Mesenchymal stem cell (in vitro differentiated cells and primary cell): ENCODE results near the gene RIPK4.

Experiments
- DNase-seq: peaks from one replicate; pipeline ENCODE4 v3.0.0-alpha.2; 2013
- H2AFZ ChIP-seq: one replicate; pipeline ENCODE4 v1.6.1; 2013; ENCODE audit warnings: low read depth, mild to moderate bottlenecking, control low read depth, inconsistent platforms, low read length, moderate library complexity
- H2AK5ac ChIP-seq: 2 replicates; pipeline ENCODE4 v1.6.1; 2013; ENCODE audit warnings: low read length, moderate library complexity, mild to moderate bottlenecking, inconsistent platforms; ENCODE audit not compliant: severe bottlenecking
- H2BK120ac ChIP-seq: one replicate; pipeline ENCODE4 v1.6.1; 2013; ENCODE audit warnings: low read depth, mild to moderate bottlenecking, inconsistent platforms, low read length, moderate library complexity
- H2BK12ac ChIP-seq, 2 experiments: one replicate each; pipeline ENCODE4 v1.6.1; 2013; ENCODE audit warnings: inconsistent platforms in 2 of 2, low read length in 2 of 2, mild to moderate bottlenecking in 2 of 2, moderate library complexity in 2 of 2, control low read depth in 1 of 2
- H2BK15ac ChIP-seq: one replicate; pipeline ENCODE4 v1.6.1; 2013; ENCODE audit warnings: mild to moderate bottlenecking, low read depth, inconsistent platforms; ENCODE audit not compliant: poor library complexity, severe bottlenecking
- H2BK5ac ChIP-seq: 2 replicates; pipeline ENCODE4 v1.6.1; 2013; ENCODE audit warnings: low read depth, mild to moderate bottlenecking, low read length, control low read depth, inconsistent platforms; ENCODE audit not compliant: poor library complexity, severe bottlenecking
- H3K14ac ChIP-seq, 2 experiments: one replicate each; pipeline ENCODE4 v1.6.1; 2013; ENCODE audit warnings: inconsistent platforms in 2 of 2, low read length in 2 of 2, control low read depth in 1 of 2, mild to moderate bottlenecking in 1 of 2, moderate library complexity in 1 of 2
- H3K18ac ChIP-seq, 2 experiments: one replicate each; pipeline ENCODE4 v1.6.1; 2013; ENCODE audit warnings: inconsistent platforms in 2 of 2, low read length in 2 of 2, control low read depth in 1 of 2, low read depth in 1 of 2, mild to moderate bottlenecking in 1 of 2
- H3K23ac ChIP-seq, 2 experiments: one replicate each; pipeline ENCODE4 v1.6.1; 2013; ENCODE audit warnings: inconsistent platforms in 2 of 2, low read length in 2 of 2, mild to moderate bottlenecking in 2 of 2, moderate library complexity in 2 of 2, control low read depth in 1 of 2
- H3K27ac ChIP-seq: 2 replicates; pipeline ENCODE4 v1.5.1; 2013; ENCODE audit warnings: mild to moderate bottlenecking, moderate library complexity, low read length, control low read depth, inconsistent platforms; ENCODE audit not compliant: poor library complexity, severe bottlenecking
- H3K27me3 ChIP-seq, 2 experiments: 2 replicates each; pipeline versions ENCODE4 v1.6.1 to v1.7.0; 2013; ENCODE audit warnings: low read length in 2 of 2, mild to moderate bottlenecking in 2 of 2, moderate library complexity in 2 of 2, control low read depth in 1 of 2, inconsistent platforms in 1 of 2; ENCODE audit not compliant: control insufficient read depth in 1 of 2, insufficient read depth in 1 of 2
- H3K36me3 ChIP-seq, 2 experiments: 2 replicates each; pipeline versions ENCODE4 v1.6.1 to v1.7.0; 2013; ENCODE audit warnings: low read length in 2 of 2, control low read depth in 1 of 2, inconsistent platforms in 1 of 2, low read depth in 1 of 2, mild to moderate bottlenecking in 1 of 2; ENCODE audit not compliant: insufficient read depth in 2 of 2, control insufficient read depth in 1 of 2
- H3K4ac ChIP-seq, 2 experiments: one replicate each; pipeline ENCODE4 v1.6.1; 2013; ENCODE audit warnings: inconsistent platforms in 2 of 2, low read length in 2 of 2, mild to moderate bottlenecking in 2 of 2, moderate library complexity in 2 of 2, control low read depth in 1 of 2, low read depth in 1 of 2
- H3K4me1 ChIP-seq: 2 replicates; pipeline ENCODE4 v1.6.1; 2013; ENCODE audit warnings: low read depth, low read length, control low read depth; ENCODE audit not compliant: control insufficient read depth, insufficient read depth
- H3K4me2 ChIP-seq: 2 replicates; pipeline ENCODE4 v1.6.1; 2013; ENCODE audit warnings: low read length, mild to moderate bottlenecking, inconsistent platforms; ENCODE audit not compliant: poor library complexity, severe bottlenecking
- H3K4me3 ChIP-seq, 2 experiments: 2 replicates each; pipeline versions ENCODE4 v1.5.1 to v1.7.0; 2013; ENCODE audit warnings: low read length in 2 of 2, mild to moderate bottlenecking in 2 of 2, control low read depth in 1 of 2, low read depth in 1 of 2; ENCODE audit not compliant: insufficient read depth in 1 of 2
- H3K79me1 ChIP-seq: replicated peaks from 2 replicates; pipeline ENCODE4 v1.6.1; 2013; ENCODE audit warnings: mild to moderate bottlenecking, control low read depth, low read length, inconsistent platforms; ENCODE audit not compliant: poor library complexity, severe bottlenecking
- H3K9ac ChIP-seq: 2 replicates; pipeline ENCODE4 v1.7.0; 2013; ENCODE audit warnings: mild to moderate bottlenecking, low read length, moderate library complexity
- H3K9me3 ChIP-seq: 2 replicates; pipeline ENCODE4 v1.7.0; 2013; ENCODE audit warnings: mild to moderate bottlenecking, low read length; ENCODE audit not compliant: control insufficient read depth
- H4K8ac ChIP-seq: one replicate; pipeline ENCODE4 v1.6.1; 2013; ENCODE audit warnings: inconsistent platforms, mild to moderate bottlenecking, low read length, moderate library complexity
- H4K91ac ChIP-seq: one replicate; pipeline ENCODE4 v1.6.1; 2013; ENCODE audit warnings: mild to moderate bottlenecking, low read length, inconsistent platforms
- WGBS: methylation state at CpG from one replicate; pipeline ENCODE4 v1.1.7; 2013; ENCODE audit warnings: mixed read lengths; 5-methylcytosine and 5-hydroxymethylcytosine counted together

RIPK4 gene

GRCh38 chr21:41709965-41710822, 56.7 kb downstream of the RIPK4 start:
- Histone ChIP-seq H3K36me3 (no peaks in the 10 kb centered on the region), H3K4me1 (peaks cover 8% of the 10 kb centered on the region), H3K27me3 (peaks cover 40 to 84% of the 10 kb centered on the region in 2 experiments), H2BK120ac (no peak overlapping the region), H3K4me2 (no peak overlapping the region), H3K18ac (no peak overlapping the region), H2AFZ (no peak overlapping the region), H4K8ac (no peak overlapping the region), H2BK15ac (no peak overlapping the region), H3K27ac (no peak overlapping the region), H2BK12ac (no peak overlapping the region), H2BK5ac (no peak overlapping the region), H4K91ac (no peak overlapping the region), H3K9me3 (no peaks in the 10 kb centered on the region), H3K23ac (no peak overlapping the region), H3K4ac (no peak overlapping the region), H3K9ac (no peak overlapping the region), H3K4me3 (peak overlapping the region in 1 of 2 experiments; percentile 4), H2AK5ac (no peak overlapping the region), H3K14ac (no peak overlapping the region), H3K79me1 (no peaks in the 10 kb centered on the region)
- DNase-seq: no peak
- 88% methylated on average over 12 of the region's 12 CpGs for WGBS

GRCh38 chr21:41709166-41709565, 57.7 kb downstream of the RIPK4 start:
- Histone ChIP-seq H2BK15ac (no peak overlapping the region), H3K4ac (no peak overlapping the region), H2AK5ac (no peak overlapping the region), H3K27ac (no peak overlapping the region), H2BK5ac (no peak overlapping the region), H3K4me2 (no peak overlapping the region), H3K4me3 (no peak overlapping the region), H3K23ac (no peak overlapping the region), H3K9ac (no peak overlapping the region), H2BK120ac (no peak overlapping the region), H3K14ac (no peak overlapping the region), H3K79me1 (no peaks in the 10 kb centered on the region), H3K4me1 (peaks cover 8% of the 10 kb centered on the region), H3K18ac (no peak overlapping the region), H3K27me3 (peaks cover 34 to 84% of the 10 kb centered on the region in 2 experiments), H2AFZ (no peak overlapping the region), H3K36me3 (no peaks in the 10 kb centered on the region), H4K91ac (no peak overlapping the region), H3K9me3 (no peaks in the 10 kb centered on the region), H4K8ac (no peak overlapping the region), H2BK12ac (no peak overlapping the region)
- WGBS: 68% methylated on average over 4 of the region's 7 CpGs
- DNase-seq: no peak

- peaks cover 8% of the 10 kb centered on the region for H3K4me1 ChIP-seq
- H3K36me3 ChIP-seq: no peaks in the 10 kb centered on the region
- no peak overlapping the region for H3K9ac ChIP-seq
- no peak overlapping the region for H2BK12ac ChIP-seq
- H4K91ac ChIP-seq: no peak overlapping the region
- H2BK120ac ChIP-seq: no peak overlapping the region
- no peak overlapping the region for H3K23ac ChIP-seq
- no peak overlapping the region for H4K8ac ChIP-seq
- no peak overlapping the region for H3K4ac ChIP-seq
- no peak overlapping the region for H2BK15ac ChIP-seq
- no peak overlapping the region for H3K18ac ChIP-seq
- H3K4me2 ChIP-seq: no peak overlapping the region
- no peak overlapping the region for H2AFZ ChIP-seq
- H3K4me3 ChIP-seq: no peak overlapping the region
- H3K14ac ChIP-seq: no peak overlapping the region
- H2AK5ac ChIP-seq: no peak overlapping the region
- H3K27me3 ChIP-seq: peaks cover 27 to 79% of the 10 kb centered on the region in 2 experiments
- no peaks in the 10 kb centered on the region for H3K79me1 ChIP-seq
- no peak overlapping the region for H3K27ac ChIP-seq
- H2BK5ac ChIP-seq: no peak overlapping the region
- no peak for DNase-seq
- no peaks in the 10 kb centered on the region for H3K9me3 ChIP-seq
Observed at GRCh38 chr21:41707960-41708330, 58.9 kb downstream of the RIPK4 start.

GRCh38 chr21:41707231-41707959, 59.5 kb downstream of the RIPK4 start:
- no peak overlapping the region for H3K4me3 ChIP-seq
- no peak for DNase-seq
- H3K4me1 ChIP-seq: peaks cover 8% of the 10 kb centered on the region
- H3K79me1 ChIP-seq: no peaks in the 10 kb centered on the region
- H3K27ac ChIP-seq: no peak overlapping the region
- H3K4ac ChIP-seq: no peak overlapping the region
- no peak overlapping the region for H4K91ac ChIP-seq
- H2BK120ac ChIP-seq: no peak overlapping the region
- H2BK15ac ChIP-seq: no peak overlapping the region
- no peaks in the 10 kb centered on the region for H3K36me3 ChIP-seq
- H2BK12ac ChIP-seq: no peak overlapping the region
- H3K9ac ChIP-seq: no peak overlapping the region
- no peak overlapping the region for H2AFZ ChIP-seq
- no peak overlapping the region for H4K8ac ChIP-seq
- H2AK5ac ChIP-seq: no peak overlapping the region
- H2BK5ac ChIP-seq: no peak overlapping the region
- WGBS: 66% methylated on average over 5 of the region's 6 CpGs
- H3K9me3 ChIP-seq: no peaks in the 10 kb centered on the region
- no peak overlapping the region for H3K18ac ChIP-seq
- H3K14ac ChIP-seq: no peak overlapping the region
- H3K23ac ChIP-seq: no peak overlapping the region
- peaks cover 27 to 79% of the 10 kb centered on the region in 2 experiments for H3K27me3 ChIP-seq
- H3K4me2 ChIP-seq: no peak overlapping the region
